Measurements from ENCODE around the gene LRFN3.

The LRFN3 gene

DNA sequence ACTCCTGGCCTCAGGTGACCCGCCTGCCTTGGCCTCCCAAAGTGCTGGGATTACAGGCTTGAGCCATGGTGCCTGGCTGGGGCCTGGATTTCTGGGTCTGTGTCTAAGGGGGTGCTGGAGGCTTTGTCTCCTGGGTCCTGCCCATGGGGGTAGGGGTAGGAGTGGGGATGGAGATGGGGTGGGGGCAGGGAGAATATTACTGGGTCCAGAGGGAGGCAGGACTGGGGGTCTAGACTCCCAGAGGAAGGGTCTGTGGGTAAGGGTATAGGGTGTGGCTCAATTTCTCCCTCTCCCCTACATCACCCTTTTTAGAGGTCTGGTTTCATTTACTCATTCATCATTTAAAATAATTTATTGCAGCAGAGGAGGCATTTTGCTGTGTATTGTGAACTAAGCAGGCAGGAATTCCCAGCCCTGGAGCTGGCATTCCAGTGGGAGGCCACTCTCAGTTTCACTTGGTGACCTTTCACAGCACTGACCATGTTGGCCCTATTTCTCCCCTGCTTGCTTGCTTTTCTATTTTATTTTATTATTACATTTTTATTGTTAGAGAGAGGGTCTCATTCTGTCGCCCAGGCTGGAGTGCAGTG, 35.0 kb upstream of the LRFN3 start:
- no peak for DNase-seq (ENCODE audit: low spot score)
- H3K4me3 ChIP-seq, result peak overlapping the region; percentile 82
- peak overlapping the region in 1 of 2 donors; percentile 91 for H3K27ac ChIP-seq
- TF ChIP-seq, protein P1, sequence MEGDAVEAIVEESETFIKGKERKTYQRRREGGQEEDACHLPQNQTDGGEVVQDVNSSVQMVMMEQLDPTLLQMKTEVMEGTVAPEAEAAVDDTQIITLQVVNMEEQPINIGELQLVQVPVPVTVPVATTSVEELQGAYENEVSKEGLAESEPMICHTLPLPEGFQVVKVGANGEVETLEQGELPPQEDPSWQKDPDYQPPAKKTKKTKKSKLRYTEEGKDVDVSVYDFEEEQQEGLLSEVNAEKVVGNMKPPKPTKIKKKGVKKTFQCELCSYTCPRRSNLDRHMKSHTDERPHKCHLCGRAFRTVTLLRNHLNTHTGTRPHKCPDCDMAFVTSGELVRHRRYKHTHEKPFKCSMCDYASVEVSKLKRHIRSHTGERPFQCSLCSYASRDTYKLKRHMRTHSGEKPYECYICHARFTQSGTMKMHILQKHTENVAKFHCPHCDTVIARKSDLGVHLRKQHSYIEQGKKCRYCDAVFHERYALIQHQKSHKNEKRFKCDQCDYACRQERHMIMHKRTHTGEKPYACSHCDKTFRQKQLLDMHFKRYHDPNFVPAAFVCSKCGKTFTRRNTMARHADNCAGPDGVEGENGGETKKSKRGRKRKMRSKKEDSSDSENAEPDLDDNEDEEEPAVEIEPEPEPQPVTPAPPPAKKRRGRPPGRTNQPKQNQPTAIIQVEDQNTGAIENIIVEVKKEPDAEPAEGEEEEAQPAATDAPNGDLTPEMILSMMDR (IDR thresholded peaks at IDR 0.05), result no peak

DNA sequence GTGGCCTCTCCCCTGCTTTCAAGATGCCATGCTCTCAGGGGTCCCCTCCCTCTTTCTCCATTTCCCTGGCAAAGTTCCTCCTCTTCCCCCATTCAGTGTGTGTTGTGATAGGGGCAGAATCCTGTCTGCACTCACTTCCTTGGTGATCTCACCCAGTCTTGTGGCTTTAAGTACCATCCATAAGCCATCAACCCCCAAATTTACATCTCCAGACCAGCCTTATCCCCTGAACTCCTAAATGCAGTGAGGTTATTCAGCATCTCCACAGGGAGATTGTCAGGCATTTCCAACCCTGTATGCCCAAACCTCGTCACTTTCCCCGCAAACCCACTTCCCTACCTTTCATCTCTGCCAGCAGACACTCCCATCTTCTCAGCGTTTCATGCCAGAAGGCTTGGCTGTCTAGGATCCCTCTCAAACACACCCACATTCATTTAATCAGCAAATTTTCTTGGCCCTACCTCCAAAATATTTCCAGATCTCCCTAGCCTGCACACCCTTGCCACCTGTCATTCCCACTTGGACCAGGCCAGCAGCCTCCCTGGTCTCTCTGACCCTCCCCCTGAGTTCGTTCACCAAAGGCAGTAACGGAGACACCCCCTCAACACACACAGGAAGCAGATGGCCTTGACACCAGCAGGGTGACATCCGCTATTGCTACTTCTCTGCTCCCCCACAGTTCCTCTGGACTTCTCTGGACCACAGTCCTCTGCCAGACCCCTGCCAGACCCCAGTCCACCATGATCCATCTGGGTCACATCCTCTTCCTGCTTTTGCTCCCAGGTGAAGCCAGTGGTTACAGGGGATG, 34.1 kb upstream of the LRFN3 start, which contains the start of gene HCST:
TSS of gene HCST (plus strand) at position 676 of the 808 bp plus-strand sequence. CDS start at position 741, 65 bp downstream.
- TF ChIP-seq, protein P1 (IDR thresholded peaks at IDR 0.05), result no peak
- Histone ChIP-seq H3K4me3 (peak within 1 kb of the TSS; percentile 21), H3K27ac (peak within 1 kb of the TSS; percentile 13 to 91)
- DNase-seq (ENCODE audit: low spot score), result no peak

DNA sequence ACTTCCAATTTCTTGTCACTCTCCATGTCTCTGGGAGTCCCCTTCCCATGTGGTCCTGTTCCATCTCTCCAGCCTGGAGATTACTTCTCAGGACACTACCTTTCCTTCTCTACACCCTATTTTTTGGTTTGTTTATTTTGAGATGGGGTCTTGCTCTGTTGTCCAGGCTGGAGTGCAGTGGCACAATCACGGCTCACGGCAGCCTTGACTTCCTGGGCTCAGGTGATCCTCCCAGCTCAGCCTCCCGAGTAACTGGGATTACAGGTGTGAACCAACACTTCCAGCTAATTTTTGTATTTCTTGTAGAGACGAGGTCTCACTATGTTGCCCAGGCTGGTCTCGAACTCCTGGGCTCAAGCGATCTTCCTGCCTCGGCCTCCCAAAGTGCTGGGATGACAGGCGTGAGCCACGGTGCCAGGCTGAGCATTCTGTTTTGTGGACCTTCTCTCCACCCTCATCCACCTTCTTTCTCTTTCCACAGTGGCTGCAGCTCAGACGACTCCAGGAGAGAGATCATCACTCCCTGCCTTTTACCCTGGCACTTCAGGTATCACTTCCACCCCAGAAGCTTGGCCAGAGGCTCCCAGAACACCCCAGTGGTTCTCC, 33.2 kb upstream of the LRFN3 start:
- Histone ChIP-seq H3K27ac (peak overlapping the region; percentile 13 to 91), H3K4me3 (peak overlapping the region; percentile 21)
- TF ChIP-seq, protein P1 (IDR thresholded peaks at IDR 0.05), result no peak
- DNase-seq (ENCODE audit: low spot score), result no peak

DNA sequence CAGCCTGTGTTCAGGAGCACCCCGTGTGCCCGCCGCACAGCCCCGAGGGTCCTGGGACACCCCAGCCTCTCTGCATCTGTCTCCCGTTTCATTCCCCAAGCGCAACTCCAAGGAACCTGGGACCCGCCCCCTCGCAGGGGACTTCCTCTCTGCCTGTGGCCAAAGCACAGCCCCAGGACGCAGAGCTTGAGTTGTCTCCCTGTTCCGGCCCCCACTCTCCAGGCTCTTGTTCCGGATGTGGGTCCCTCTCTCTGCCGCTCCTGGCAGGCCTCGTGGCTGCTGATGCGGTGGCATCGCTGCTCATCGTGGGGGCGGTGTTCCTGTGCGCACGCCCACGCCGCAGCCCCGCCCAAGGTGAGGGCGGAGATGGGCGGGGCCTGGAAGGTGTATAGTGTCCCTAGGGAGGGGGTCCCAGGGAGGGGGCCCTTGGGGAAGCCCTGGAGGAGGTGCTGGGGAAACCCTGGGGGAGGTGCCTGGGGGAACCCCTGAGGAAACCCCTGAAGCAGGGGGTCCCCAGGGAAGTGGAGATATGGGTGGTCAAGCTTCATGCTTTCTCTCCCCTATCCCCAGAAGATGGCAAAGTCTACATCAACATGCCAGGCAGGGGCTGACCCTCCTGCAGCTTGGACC, 32.5 kb upstream of the LRFN3 start:
- DNase-seq (ENCODE audit: low spot score), result no peak
- peak overlapping the region; percentile 13 to 91 for H3K27ac ChIP-seq
- H3K4me3 ChIP-seq, result peak overlapping the region; percentile 21
- TF ChIP-seq, protein P1 (IDR thresholded peaks at IDR 0.05), result no peak

- TF ChIP-seq, protein P1 (IDR thresholded peaks at IDR 0.05), result no peak
- DNase-seq (ENCODE audit: low spot score), result no peak
- Histone ChIP-seq H3K4me3 (no peak overlapping the region), H3K27ac (peak overlapping the region in 1 of 2 donors; percentile 91)
Observed at GRCh38 chr19:35904311-35905068, 31.7 kb upstream of the LRFN3 start.

GRCh38 chr19:35905178-35905727, 30.9 kb upstream of the LRFN3 start:
- H3K27ac ChIP-seq, result peak overlapping the region in 1 of 2 donors; percentile 56
- DNase-seq (ENCODE audit: low spot score), result no peak
- no peak overlapping the region for H3K4me3 ChIP-seq
- TF ChIP-seq, protein P1 (IDR thresholded peaks at IDR 0.05), result no peak
